A172 (cell line): Measurements from ENCODE around the gene RBM4. TPM values are rescaled to one million over a fixed set of nuclear protein-coding genes. Genes with fewer than 3 reads are reported as not detected.

Experiments
- DNase-seq: peaks from one replicate; pipeline ENCODE4 v3.0.0-alpha.2; 2015; ENCODE audit warnings: low spot score
- total RNA-seq: library from RNA; depleted of rRNA; stranded (reverse); fragments of >200 nt; shearing (Covaris generic); gene quantifications from 2 replicates; pipeline ENCODE4 v1.2.3, GENCODE V29; 2014; rRNA removed

RBM4 gene
- total RNA-seq, 1 experiment from 2014 or later = 94.1 TPM

DNA sequence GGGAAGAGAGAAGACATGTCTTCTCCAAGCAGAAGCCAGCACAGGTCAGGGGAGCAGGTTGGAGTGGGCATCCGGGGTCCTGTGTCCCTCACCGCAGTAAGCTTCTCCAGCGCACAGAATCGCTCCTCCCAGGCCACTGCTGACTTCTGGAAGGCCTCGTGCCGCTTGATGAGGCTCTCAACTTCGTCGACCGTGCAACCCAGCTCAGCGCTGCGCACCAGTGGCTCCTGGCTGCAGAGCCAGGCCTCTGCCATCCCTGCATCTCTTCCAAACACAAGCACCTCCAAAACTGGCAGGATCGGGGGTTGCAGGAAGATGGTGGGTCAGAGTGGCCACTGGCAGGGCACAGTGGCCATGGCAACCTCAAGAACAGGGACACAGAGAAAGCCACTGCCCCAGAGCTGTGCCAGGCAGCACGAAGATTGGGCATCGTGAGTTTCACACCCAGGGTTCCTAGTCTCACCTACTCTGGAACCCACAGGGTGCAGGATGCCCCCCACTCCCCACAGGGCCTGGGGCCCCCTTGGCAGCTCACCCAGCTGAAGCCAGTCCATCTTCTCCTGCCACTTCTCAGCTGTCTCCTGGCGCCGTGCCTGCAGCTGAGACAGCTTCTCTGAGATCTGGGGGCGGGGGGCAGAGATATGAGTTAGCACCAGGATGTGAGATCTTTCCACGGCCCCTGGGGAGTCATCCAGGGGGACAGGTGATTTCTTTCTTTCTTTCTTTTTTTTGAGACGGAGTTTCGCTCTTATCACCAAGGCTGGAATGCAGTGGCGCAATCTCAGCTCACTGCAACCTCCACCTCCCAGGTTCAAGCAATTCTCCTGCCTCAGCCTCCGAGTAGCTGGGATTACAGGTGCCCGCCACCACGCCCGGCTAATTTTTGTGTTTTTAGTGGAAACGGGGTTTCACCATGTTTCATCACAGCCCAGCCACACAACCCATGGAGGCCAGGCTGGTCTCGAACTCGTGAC is 50.3 kb downstream of the RBM4 start:
- no peak for DNase-seq

DNA sequence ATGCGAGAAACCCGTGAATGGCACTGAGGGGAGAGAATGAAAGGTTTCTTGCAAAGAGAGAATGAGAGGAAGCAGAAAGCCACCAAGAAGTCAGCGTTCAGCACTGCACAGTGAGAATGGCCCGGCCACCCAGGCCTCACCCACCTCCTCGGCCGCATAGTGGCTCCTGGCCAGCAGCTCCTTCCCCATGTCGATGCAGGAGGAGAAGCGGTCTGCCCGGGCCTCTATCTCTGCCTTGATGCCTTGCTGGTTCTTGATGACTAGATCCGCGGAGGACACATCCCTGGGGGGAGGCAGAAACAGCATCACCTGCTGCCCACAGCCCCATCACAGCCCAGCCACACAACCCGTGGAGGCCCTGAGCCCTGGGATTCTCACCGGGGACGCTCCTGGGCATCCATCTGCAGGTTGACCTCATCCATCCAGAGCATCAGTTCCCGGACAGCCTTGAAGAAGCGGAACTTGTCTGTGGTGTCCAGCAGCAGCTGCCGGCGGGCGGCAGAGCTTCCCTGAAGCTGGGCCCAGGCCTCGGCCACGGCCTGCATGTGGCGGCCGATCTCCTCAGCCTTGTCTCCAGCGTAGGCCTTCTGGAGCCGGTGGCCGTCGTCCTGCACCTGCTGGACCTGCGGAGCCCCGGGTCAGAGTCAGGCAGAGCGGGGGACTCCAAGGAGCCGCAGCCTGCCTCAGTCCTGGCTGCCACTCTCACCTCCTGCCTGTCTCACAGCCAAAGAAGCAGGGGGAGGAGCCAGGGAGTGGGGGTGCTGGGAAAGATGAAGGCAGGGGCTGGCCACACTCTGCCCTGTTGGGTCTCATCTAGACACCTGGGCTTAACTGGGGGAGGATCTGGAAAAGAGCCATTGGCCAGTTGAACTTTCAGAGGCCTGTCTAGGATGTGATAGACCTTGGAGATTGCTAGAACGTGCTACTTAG is 51.4 kb downstream of the RBM4 start:
- DNase-seq = no peak

DNA sequence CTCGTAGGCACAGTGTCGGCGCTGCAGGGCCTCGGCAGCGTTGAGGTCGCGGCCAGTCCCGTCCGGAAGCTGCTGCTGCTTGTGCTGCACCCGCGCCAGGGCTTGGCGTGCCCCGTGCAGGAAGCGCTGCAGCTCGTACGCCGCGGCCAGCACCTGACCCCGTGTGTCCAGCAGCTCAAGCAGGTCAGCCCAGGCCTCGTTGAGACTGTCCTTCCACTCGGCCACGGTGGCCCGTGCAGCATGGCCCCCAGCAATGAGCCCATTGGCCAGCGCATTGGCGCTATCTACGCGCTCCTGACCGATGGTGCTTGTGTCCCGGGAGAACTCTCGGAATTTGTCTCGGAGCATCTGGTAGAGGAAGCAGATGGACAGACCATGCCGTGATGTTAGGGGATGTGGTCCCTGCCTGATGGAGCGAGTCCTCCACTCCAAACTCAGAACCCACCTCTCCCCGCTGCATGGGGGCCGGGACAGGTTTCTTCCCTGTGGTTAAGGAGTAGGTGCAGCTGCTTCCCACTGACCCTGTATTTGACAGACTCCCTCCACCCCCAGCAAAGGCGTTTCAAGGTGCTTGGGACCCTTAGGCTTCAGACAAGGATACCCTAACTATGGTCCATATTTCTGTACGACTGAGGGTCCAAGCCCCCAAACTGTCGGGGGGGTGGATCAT is 52.9 kb downstream of the RBM4 start:
- DNase-seq = no peak

DNA sequence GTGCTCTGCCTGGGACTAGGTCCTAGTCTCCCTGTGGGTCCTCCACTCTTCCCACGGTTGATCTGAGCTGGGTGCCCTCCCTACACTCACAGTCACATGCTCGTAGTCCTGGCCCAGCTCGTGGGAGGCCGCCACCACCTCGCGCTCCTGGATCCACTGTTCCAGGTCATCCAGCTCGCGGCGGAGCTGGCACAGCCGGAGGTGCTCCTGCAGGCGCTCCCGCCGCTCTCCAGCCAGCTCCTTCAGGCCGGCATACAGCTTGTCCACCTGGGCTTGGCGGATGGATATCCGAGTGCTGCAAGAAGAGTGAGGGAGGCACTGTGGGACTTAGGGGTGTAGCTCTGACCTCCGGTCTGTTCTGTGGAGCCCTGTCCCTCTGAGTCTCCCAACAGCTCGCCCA is 53.9 kb downstream of the RBM4 start:
- no peak for DNase-seq

DNA sequence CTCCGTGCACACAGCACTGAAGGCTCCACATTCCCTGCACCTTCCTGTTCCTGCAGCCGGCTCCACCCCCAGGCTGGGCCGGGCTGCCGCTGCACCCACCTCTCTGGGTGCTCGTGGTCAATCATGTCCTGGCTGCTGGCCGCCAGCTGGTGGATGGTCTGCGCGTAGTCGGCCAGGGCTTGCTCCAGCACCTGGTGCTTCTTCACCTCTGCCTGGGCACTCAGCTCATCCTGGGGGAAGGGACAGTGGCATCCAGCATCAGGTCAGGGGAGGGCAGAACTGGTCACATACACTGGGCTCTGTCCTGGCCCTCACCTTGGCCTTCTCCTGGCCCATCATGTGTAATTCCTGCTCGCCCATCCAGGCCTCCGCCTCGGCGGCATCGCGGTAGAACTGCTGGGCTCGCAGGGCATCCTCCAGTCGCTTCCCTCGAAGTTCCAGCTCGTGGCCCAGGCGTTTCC is 54.4 kb downstream of the RBM4 start:
- no peak for DNase-seq

GRCh38 chr11:66693356-66694055 is 55.0 kb downstream of the RBM4 start:
- DNase-seq = no peak

GRCh38 chr11:66694056-66694410 is 55.5 kb downstream of the RBM4 start:
- DNase-seq = no peak

DNA sequence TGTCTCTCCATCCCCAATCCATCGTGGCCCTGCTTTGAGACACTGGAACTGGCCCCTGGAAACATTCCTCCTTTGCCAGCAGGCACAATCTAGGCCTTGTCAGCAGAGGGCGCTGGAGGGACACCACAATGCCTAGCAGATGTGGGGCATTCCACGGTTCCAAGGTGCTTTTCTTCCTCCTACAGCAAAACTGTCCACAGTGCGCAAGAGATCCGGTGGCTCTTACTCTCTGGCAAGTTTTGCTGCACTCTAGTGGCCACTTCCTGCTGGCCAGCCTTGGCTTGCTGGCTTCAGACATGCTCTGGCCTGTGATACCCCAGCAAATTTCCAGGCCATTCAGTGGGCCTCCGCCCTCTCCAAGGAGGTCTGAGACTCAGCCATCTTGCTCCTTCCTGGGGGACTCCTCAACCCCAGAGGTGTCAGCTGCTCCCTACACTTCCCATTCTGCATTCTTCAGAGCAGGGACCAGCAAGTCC is 56.3 kb downstream of the RBM4 start:
- DNase-seq = peak; percentile 96

Other genes starting within 250 kb of the RBM4 start
- gene NPAS4, start 217.7 kb upstream of the RBM4 start, total RNA-seq = not detected in 2 replicates
- 80.0 and 127 TPM in 2 replicates for gene MRPL11, start 199.9 kb upstream of the RBM4 start, total RNA-seq
- gene PELI3, start 171.8 kb upstream of the RBM4 start, total RNA-seq = 13.3 and 16.1 TPM in 2 replicates
- 76.7 and 79.7 TPM in 2 replicates for gene DPP3, start 158.3 kb upstream of the RBM4 start, total RNA-seq
- 14.7 and 22.0 TPM in 2 replicates for gene BBS1, start 128.1 kb upstream of the RBM4 start, total RNA-seq
- gene ZDHHC24, start 92.7 kb upstream of the RBM4 start, total RNA-seq = 17.4 and 21.5 TPM in 2 replicates
- gene ACTN3, start 91.8 kb upstream of the RBM4 start, total RNA-seq = 11.2 TPM in 1 of 2 replicates, not detected in the other
- gene CTSF, start 70.1 kb upstream of the RBM4 start, total RNA-seq = 1.6 and 7.8 TPM in 2 replicates
- gene CCDC87, start 45.6 kb upstream of the RBM4 start, total RNA-seq = 0.31 and 1.2 TPM in 2 replicates
- 12.4 and 16.6 TPM in 2 replicates for gene CCS, start 45.5 kb upstream of the RBM4 start, total RNA-seq
- 42.8 and 43.4 TPM in 2 replicates for gene RBM14, start 22.1 kb upstream of the RBM4 start, total RNA-seq
- 24.9 and 27.7 TPM in 2 replicates for gene RBM4B, start 39.2 kb downstream of the RBM4 start, total RNA-seq
- gene SPTBN2, start 90.5 kb downstream of the RBM4 start, total RNA-seq = 31.6 and 33.4 TPM in 2 replicates
- gene RCE1, start 204.7 kb downstream of the RBM4 start, total RNA-seq = 26.7 and 27.2 TPM in 2 replicates
- 54.7 and 63.3 TPM in 2 replicates for gene LRFN4, start 218.4 kb downstream of the RBM4 start, total RNA-seq